HepG2 (cell line): ENCODE results near the gene USE1. TPM values are rescaled to one million over a fixed set of nuclear protein-coding genes. Genes with fewer than 3 reads are reported as not detected.

Source experiments
- ERF ChIP-seq: IDR thresholded peaks from 2 replicates; pipeline ENCODE4 v1.6.1; 2018; ENCODE audit warnings: missing biosample characterization, missing genetic modification reagents
- NBN ChIP-seq: fragments of 450-650 bp; conservative IDR thresholded peaks from 2 replicates; pipeline ENCODE4 v1.6.1; 2017
- NCOA5 ChIP-seq: sonication (generic); formaldehyde crosslinking; IDR thresholded peaks from 2 replicates; pipeline ENCODE4 v1.4.0; 2020; ENCODE audit warnings: missing genetic modification reagents
- SMAD1 ChIP-seq: sonication (generic); formaldehyde crosslinking; IDR thresholded peaks from 2 replicates; pipeline ENCODE4 v1.4.0; 2020; ENCODE audit warnings: missing genetic modification reagents, low read depth, mild to moderate bottlenecking, borderline replicate concordance
- SOX13 ChIP-seq, 3 experiments: fragments of 450-650 bp in 1 of 3; sonication (generic) in 1 of 3; formaldehyde crosslinking in 1 of 3; IDR thresholded peaks in 2 of 3; conservative IDR thresholded peaks in 1 of 3; 2 replicates each; pipeline versions ENCODE4 v1.5.0 to v1.6.1; 2016 to 2020; ENCODE audit warnings: antibody characterized with exemption in 1 of 3, mild to moderate bottlenecking in 1 of 3, missing compliant biosample characterization in 1 of 3, missing genetic modification reagents in 1 of 3, moderate library complexity in 1 of 3
- SOX5 ChIP-seq: IDR thresholded peaks from 2 replicates; pipeline ENCODE4 v1.6.1; 2016; ENCODE audit warnings: borderline replicate concordance
- YY1 ChIP-seq: IDR thresholded peaks from 2 replicates; pipeline ENCODE4 v1.6.1; 2011; ENCODE audit warnings: low read length, low read depth, moderate library complexity, mild to moderate bottlenecking; ENCODE audit not compliant: insufficient read depth, insufficient replicate concordance
- ZFP36L1 ChIP-seq: sonication (generic); formaldehyde crosslinking; IDR thresholded peaks from 2 replicates; pipeline ENCODE4 v1.8.0; 2022; ENCODE audit warnings: mild to moderate bottlenecking, missing genetic modification reagents, moderate library complexity
- ZFYVE20 ChIP-seq: sonication (generic); formaldehyde crosslinking; IDR thresholded peaks from 2 replicates; pipeline ENCODE4 v1.8.0; 2023; ENCODE audit warnings: low read depth, mild to moderate bottlenecking, moderate library complexity, missing genetic modification reagents, borderline replicate concordance
- ZNF496 ChIP-seq: sonication (generic); formaldehyde crosslinking; IDR thresholded peaks from 2 replicates; pipeline ENCODE4 v1.8.1; 2023; ENCODE audit warnings: mild to moderate bottlenecking, moderate library complexity, missing genetic modification reagents; ENCODE audit not compliant: insufficient replicate concordance
- ZNF615 ChIP-seq: sonication (generic); formaldehyde crosslinking; IDR thresholded peaks from 2 replicates; pipeline ENCODE4 v1.5.0; 2020; ENCODE audit warnings: mild to moderate bottlenecking, missing genetic modification reagents, borderline replicate concordance
- ZNF619 ChIP-seq: sonication (generic); formaldehyde crosslinking; IDR thresholded peaks from 2 replicates; pipeline ENCODE4 v1.4.0; 2020; ENCODE audit warnings: mild to moderate bottlenecking, missing genetic modification reagents
- ZNF772 ChIP-seq: sonication (generic); formaldehyde crosslinking; IDR thresholded peaks from 2 replicates; pipeline ENCODE4 v1.5.0; 2020; ENCODE audit warnings: mild to moderate bottlenecking, missing genetic modification reagents
- polyA plus RNA-seq, 8 experiments: library from polyadenylated mRNA; depleted of rRNA in 3 of 8; stranded (reverse) in 7 of 8; unstranded in 1 of 8; fragments of >200 nt; fragmentation: Illumina TruSeq in 4 of 8; extraction: Trizol in 4 of 8; gene quantifications; 2 replicates each; pipeline versions ENCODE4 v1.2.1 to v1.2.3, GENCODE V29; 2011 to 2016; ENCODE audit warnings: low read depth in 4 of 8, missing spikeins in 1 of 8, mixed read lengths in 1 of 8; ENCODE audit not compliant: insufficient read depth in 1 of 8
- total RNA-seq, 5 experiments: library from RNA; depleted of rRNA; stranded (reverse); fragments of >200 nt; fragmentation: Illumina TruSeq; extraction: Trizol; gene quantifications; 2 replicates each; pipeline ENCODE4 v1.2.3, GENCODE V29; 2016; ENCODE audit warnings: low read depth in 1 of 5
- TF ChIP-seq, protein P1 (sequence below): IDR thresholded peaks from 2 replicates; pipeline ENCODE4 v1.4.0; 2020; ENCODE audit warnings: mild to moderate bottlenecking, missing genetic modification reagents
- TF ChIP-seq, protein P2 (sequence below): sonication (generic); formaldehyde crosslinking; IDR thresholded peaks from 2 replicates; pipeline ENCODE4 v1.4.0; 2020; ENCODE audit warnings: missing genetic modification reagents
- TF ChIP-seq, protein P3 (sequence below): sonication (generic); formaldehyde crosslinking; IDR thresholded peaks from 2 replicates; pipeline ENCODE4 v1.4.0; 2020; ENCODE audit warnings: missing genetic modification reagents
- TF ChIP-seq, protein P4 (sequence below): sonication (generic); formaldehyde crosslinking; IDR thresholded peaks from 2 replicates; pipeline ENCODE4 v1.4.0; 2020; ENCODE audit warnings: missing genetic modification reagents, mild to moderate bottlenecking, borderline replicate concordance

The USE1 gene
- total and polyA plus RNA-seq, 2 of the 13 experiments (the other 11 are each of a cell fraction or from before 2014, with no cell fraction given), result 9.9 to 17.6 TPM

DNA sequence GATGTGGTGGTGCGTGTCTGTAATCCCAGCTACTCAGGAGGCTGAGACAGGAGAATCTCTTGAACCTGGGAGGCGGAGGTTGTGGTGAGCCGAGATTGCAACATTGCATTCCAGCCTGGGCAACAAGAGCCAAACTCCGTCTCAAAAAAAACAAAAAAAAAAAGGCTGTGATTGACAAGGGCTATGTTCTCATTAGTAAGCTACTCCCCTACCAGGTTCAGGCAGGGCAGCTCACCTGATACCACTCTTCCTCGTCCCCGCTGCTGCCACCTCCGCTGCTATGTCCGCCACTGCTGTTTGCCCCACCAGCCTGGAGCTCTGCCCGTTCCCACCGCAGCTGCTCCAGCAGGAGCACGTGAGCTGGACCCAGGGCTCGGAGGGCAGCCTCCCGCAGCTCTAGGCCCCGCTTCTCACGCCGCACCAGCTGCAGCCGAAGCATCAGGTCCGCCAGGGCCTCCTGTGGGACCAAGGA is 40.0 kb downstream of the USE1 start (continued):
- TF ChIP-seq, protein P1, sequence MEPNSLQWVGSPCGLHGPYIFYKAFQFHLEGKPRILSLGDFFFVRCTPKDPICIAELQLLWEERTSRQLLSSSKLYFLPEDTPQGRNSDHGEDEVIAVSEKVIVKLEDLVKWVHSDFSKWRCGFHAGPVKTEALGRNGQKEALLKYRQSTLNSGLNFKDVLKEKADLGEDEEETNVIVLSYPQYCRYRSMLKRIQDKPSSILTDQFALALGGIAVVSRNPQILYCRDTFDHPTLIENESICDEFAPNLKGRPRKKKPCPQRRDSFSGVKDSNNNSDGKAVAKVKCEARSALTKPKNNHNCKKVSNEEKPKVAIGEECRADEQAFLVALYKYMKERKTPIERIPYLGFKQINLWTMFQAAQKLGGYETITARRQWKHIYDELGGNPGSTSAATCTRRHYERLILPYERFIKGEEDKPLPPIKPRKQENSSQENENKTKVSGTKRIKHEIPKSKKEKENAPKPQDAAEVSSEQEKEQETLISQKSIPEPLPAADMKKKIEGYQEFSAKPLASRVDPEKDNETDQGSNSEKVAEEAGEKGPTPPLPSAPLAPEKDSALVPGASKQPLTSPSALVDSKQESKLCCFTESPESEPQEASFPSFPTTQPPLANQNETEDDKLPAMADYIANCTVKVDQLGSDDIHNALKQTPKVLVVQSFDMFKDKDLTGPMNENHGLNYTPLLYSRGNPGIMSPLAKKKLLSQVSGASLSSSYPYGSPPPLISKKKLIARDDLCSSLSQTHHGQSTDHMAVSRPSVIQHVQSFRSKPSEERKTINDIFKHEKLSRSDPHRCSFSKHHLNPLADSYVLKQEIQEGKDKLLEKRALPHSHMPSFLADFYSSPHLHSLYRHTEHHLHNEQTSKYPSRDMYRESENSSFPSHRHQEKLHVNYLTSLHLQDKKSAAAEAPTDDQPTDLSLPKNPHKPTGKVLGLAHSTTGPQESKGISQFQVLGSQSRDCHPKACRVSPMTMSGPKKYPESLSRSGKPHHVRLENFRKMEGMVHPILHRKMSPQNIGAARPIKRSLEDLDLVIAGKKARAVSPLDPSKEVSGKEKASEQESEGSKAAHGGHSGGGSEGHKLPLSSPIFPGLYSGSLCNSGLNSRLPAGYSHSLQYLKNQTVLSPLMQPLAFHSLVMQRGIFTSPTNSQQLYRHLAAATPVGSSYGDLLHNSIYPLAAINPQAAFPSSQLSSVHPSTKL, result peak; percentile 37; the same call in 1 of the 2 replicates
- no peak for TF ChIP-seq ZNF496 (CRISPR knock-in tag)
- TF ChIP-seq, protein P2, sequence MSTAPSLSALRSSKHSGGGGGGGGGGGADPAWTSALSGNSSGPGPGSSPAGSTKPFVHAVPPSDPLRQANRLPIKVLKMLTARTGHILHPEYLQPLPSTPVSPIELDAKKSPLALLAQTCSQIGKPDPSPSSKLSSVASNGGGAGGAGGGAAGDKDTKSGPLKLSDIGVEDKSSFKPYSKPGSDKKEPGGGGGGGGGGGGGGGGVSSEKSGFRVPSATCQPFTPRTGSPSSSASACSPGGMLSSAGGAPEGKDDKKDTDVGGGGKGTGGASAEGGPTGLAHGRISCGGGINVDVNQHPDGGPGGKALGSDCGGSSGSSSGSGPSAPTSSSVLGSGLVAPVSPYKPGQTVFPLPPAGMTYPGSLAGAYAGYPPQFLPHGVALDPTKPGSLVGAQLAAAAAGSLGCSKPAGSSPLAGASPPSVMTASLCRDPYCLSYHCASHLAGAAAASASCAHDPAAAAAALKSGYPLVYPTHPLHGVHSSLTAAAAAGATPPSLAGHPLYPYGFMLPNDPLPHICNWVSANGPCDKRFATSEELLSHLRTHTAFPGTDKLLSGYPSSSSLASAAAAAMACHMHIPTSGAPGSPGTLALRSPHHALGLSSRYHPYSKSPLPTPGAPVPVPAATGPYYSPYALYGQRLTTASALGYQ (CRISPR knock-in tag), result no peak
- TF ChIP-seq ERF, result peak; percentile 28; the same call in 1 of the 2 replicates
- TF ChIP-seq, protein P3, sequence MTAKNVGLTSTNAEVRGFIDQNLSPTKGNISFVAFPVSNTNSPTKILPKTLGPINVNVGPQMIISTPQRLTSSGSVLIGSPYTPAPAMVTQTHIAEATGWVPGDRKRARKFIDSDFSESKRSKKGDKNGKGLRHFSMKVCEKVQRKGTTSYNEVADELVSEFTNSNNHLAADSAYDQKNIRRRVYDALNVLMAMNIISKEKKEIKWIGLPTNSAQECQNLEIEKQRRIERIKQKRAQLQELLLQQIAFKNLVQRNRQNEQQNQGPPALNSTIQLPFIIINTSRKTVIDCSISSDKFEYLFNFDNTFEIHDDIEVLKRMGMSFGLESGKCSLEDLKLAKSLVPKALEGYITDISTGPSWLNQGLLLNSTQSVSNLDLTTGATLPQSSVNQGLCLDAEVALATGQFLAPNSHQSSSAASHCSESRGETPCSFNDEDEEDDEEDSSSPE, result peak; percentile 45; the same call in 1 of the 2 replicates
- peak; percentile 32; the same call in 1 of the 2 replicates for TF ChIP-seq SOX5
- no peak for TF ChIP-seq NBN
- TF ChIP-seq ZNF772 (CRISPR knock-in tag), result peak; percentile 69; the same call in 1 of the 2 replicates
- TF ChIP-seq ZFYVE20, result 0 out of 2 replicates have a peak, but pooled peaks have one; percentile 34
- TF ChIP-seq NCOA5 (CRISPR knock-in tag), result no peak
- TF ChIP-seq, protein P4, sequence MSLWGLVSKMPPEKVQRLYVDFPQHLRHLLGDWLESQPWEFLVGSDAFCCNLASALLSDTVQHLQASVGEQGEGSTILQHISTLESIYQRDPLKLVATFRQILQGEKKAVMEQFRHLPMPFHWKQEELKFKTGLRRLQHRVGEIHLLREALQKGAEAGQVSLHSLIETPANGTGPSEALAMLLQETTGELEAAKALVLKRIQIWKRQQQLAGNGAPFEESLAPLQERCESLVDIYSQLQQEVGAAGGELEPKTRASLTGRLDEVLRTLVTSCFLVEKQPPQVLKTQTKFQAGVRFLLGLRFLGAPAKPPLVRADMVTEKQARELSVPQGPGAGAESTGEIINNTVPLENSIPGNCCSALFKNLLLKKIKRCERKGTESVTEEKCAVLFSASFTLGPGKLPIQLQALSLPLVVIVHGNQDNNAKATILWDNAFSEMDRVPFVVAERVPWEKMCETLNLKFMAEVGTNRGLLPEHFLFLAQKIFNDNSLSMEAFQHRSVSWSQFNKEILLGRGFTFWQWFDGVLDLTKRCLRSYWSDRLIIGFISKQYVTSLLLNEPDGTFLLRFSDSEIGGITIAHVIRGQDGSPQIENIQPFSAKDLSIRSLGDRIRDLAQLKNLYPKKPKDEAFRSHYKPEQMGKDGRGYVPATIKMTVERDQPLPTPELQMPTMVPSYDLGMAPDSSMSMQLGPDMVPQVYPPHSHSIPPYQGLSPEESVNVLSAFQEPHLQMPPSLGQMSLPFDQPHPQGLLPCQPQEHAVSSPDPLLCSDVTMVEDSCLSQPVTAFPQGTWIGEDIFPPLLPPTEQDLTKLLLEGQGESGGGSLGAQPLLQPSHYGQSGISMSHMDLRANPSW (CRISPR knock-in tag), result no peak
- no peak for TF ChIP-seq SMAD1
- TF ChIP-seq ZFP36L1 (CRISPR knock-in tag), result no peak
- peak; percentile 38 for TF ChIP-seq YY1
- no peak for TF ChIP-seq SOX13 (IDR thresholded peaks at IDR 0.05)
- TF ChIP-seq SOX13 (CRISPR knock-in tag; conservative IDR thresholded peaks at IDR 0.05 in 1 of 2, IDR thresholded peaks at IDR 0.05 in 1 of 2), result peak in 1 of 2 experiments; percentile 28; a peak in 2 of 4 replicates
- 0 out of 2 replicates have a peak, but pooled peaks have one; percentile 32 for TF ChIP-seq ZNF619 (CRISPR knock-in tag)
- no peak for TF ChIP-seq ZNF615 (CRISPR knock-in tag)
